OCI-LY3 (cell line): ENCODE data around the gene LAP3.

ENCODE experiments used
- H2AFZ ChIP-seq: fragments of 200-600, 300-600 bp; shearing (Covaris generic); 2 replicates; pipeline ENCODE4 v1.6.0; 2014; ENCODE audit warnings: antibody characterized with exemption, low read depth, low read length
- H3K27ac ChIP-seq: fragments of 200-600, 300-600 bp; sonication (generic); 2 replicates; pipeline ENCODE4 v1.5.1; 2014; ENCODE audit warnings: mild to moderate bottlenecking, low read length, moderate library complexity, mixed read lengths
- H3K27me3 ChIP-seq: fragments of 200-600, 300-600 bp; sonication (generic); 2 replicates; pipeline ENCODE4 v1.6.1; 2014; ENCODE audit warnings: low read depth, low read length, mixed read lengths
- H3K36me3 ChIP-seq: fragments of 200-600, 300-600 bp; sonication (generic); replicated peaks from 2 replicates; pipeline ENCODE3; 2014; ENCODE audit warnings: low read depth, low read length, mixed read lengths
- H3K4me1 ChIP-seq: fragments of 300-600, 200-600 bp; sonication (generic); 2 replicates; pipeline ENCODE4 v1.6.1; 2014; ENCODE audit warnings: low read length, mixed read lengths
- H3K4me2 ChIP-seq: fragments of 200-600, 300-600 bp; sonication (generic); 2 replicates; pipeline ENCODE4 v1.6.1; 2014; ENCODE audit warnings: low read length, mixed read lengths
- H3K4me3 ChIP-seq: fragments of 300-600, 200-600 bp; sonication (generic); 2 replicates; pipeline ENCODE4 v1.5.1; 2014; ENCODE audit warnings: antibody characterized with exemption, mild to moderate bottlenecking, low read length, moderate library complexity
- H3K79me2 ChIP-seq: fragments of 300-600, 200-600 bp; shearing (Covaris generic); 2 replicates; pipeline ENCODE4 v1.6.1; 2014; ENCODE audit warnings: mild to moderate bottlenecking, low read length, mixed read lengths
- H3K9ac ChIP-seq: fragments of 300-600, 200-600 bp; shearing (Covaris generic); 2 replicates; pipeline ENCODE4 v1.6.0; 2014; ENCODE audit warnings: mild to moderate bottlenecking, low read length, moderate library complexity
- H3K9me3 ChIP-seq: fragments of 200-600, 300-600 bp; shearing (Covaris generic); 2 replicates; pipeline ENCODE4 v1.6.1; 2014; ENCODE audit warnings: low read length, mixed read lengths; ENCODE audit not compliant: insufficient read depth
- H4K20me1 ChIP-seq: fragments of 200-600, 300-600 bp; sonication (generic); 2 replicates; pipeline ENCODE4 v1.6.1; 2016; ENCODE audit warnings: low read length, mixed read lengths; ENCODE audit not compliant: insufficient read depth
- CTCF ChIP-seq: fragments of 200-600, 300-600 bp; sonication (generic); IDR thresholded peaks from 2 replicates; pipeline ENCODE4 v1.5.1; 2014; ENCODE audit warnings: antibody characterized with exemption, low read length, low read depth
- EZH2phosphoT487 ChIP-seq: fragments of 200-600 bp; shearing (Covaris generic); IDR thresholded peaks from 2 replicates; pipeline ENCODE4 v1.6.1; 2018; ENCODE audit warnings: antibody characterized with exemption, mixed run types, low read depth

LAP3 gene

GRCh38 chr4:17619416-17620105 is 42.6 kb downstream of the LAP3 start:
- Histone ChIP-seq H2AFZ (no peak overlapping the region), H3K4me2 (no peak overlapping the region), H3K79me2 (peaks cover 64% of the 10 kb centered on the region), H3K36me3 (peaks cover 59% of the 10 kb centered on the region), H3K9ac (no peak overlapping the region), H4K20me1 (peaks cover 30% of the 10 kb centered on the region), H3K27ac (no peak overlapping the region), H3K27me3 (no peaks in the 10 kb centered on the region), H3K4me3 (no peak overlapping the region), H3K4me1 (no peaks in the 10 kb centered on the region), H3K9me3 (no peaks in the 10 kb centered on the region)
- TF ChIP-seq EZH2phosphoT487 (no peak), CTCF (no peak)

- Histone ChIP-seq H3K4me3 (no peak overlapping the region), H3K27me3 (no peaks in the 10 kb centered on the region), H3K36me3 (peaks cover 75% of the 10 kb centered on the region), H2AFZ (no peak overlapping the region), H3K4me1 (no peaks in the 10 kb centered on the region), H3K4me2 (no peak overlapping the region), H3K9me3 (no peaks in the 10 kb centered on the region), H3K9ac (no peak overlapping the region), H3K79me2 (peaks cover 27% of the 10 kb centered on the region), H4K20me1 (peaks cover 11% of the 10 kb centered on the region), H3K27ac (no peak overlapping the region)
- no peak for TF ChIP-seq EZH2phosphoT487
- no peak for TF ChIP-seq CTCF
These were observed 46.5 kb downstream of the LAP3 start for GRCh38 chr4:17623451-17624001.

GRCh38 chr4:17624821-17625220 is 47.8 kb downstream of the LAP3 start:
- no peak overlapping the region for H3K27ac ChIP-seq
- H3K4me3 ChIP-seq = no peak overlapping the region
- H3K27me3 ChIP-seq = no peaks in the 10 kb centered on the region
- H2AFZ ChIP-seq = no peak overlapping the region
- H4K20me1 ChIP-seq = no peaks in the 10 kb centered on the region; the same call in 1 of the 2 replicates
- H3K4me1 ChIP-seq = no peaks in the 10 kb centered on the region
- TF ChIP-seq CTCF = no peak
- H3K4me2 ChIP-seq = no peak overlapping the region
- peaks cover 17% of the 10 kb centered on the region for H3K79me2 ChIP-seq
- H3K36me3 ChIP-seq = peaks cover 74% of the 10 kb centered on the region
- no peaks in the 10 kb centered on the region for H3K9me3 ChIP-seq
- H3K9ac ChIP-seq = no peak overlapping the region

- Histone ChIP-seq H4K20me1 (0 out of 2 replicates have a peak, but pooled peaks cover 4% of the 10 kb centered on the region), H3K36me3 (peaks cover 73% of the 10 kb centered on the region), H3K27ac (no peak overlapping the region), H3K79me2 (peaks cover 5% of the 10 kb centered on the region; the same call in 1 of the 2 replicates), H3K9ac (no peak overlapping the region), H3K4me1 (no peaks in the 10 kb centered on the region), H3K4me2 (no peak overlapping the region), H3K9me3 (no peaks in the 10 kb centered on the region), H2AFZ (no peak overlapping the region), H3K4me3 (no peak overlapping the region), H3K27me3 (no peaks in the 10 kb centered on the region)
- TF ChIP-seq EZH2phosphoT487 = no peak
- TF ChIP-seq CTCF = no peak
These were observed 53.2 kb downstream of the LAP3 start for GRCh38 chr4:17630228-17630627.
